OCI-LY1 (cell line): Measurements from ENCODE around the gene FLAD1.

Experiments used
- H2AFZ ChIP-seq: fragments of 200-600 bp; sonication (generic), shearing (Covaris generic); 2 replicates; pipeline ENCODE4 v1.6.0; 2014; ENCODE audit warnings: antibody characterized with exemption, mild to moderate bottlenecking, low read length
- H3F3A ChIP-seq: fragments of 200-600 bp; sonication (generic), shearing (Covaris generic); 2 replicates; pipeline ENCODE4 v1.6.0; 2014; ENCODE audit warnings: mild to moderate bottlenecking, antibody characterized with exemption, low read length, moderate library complexity; ENCODE audit not compliant: insufficient read depth
- H3K27ac ChIP-seq: fragments of 200-600 bp; sonication (generic); 2 replicates; pipeline ENCODE4 v1.5.1; 2014; ENCODE audit warnings: low read length, mixed run types, mild to moderate bottlenecking, low read depth; ENCODE audit not compliant: poor library complexity, severe bottlenecking
- H3K27me3 ChIP-seq: fragments of 200-600 bp; sonication (generic); 2 replicates; pipeline ENCODE4 v1.6.0; 2014; ENCODE audit warnings: antibody characterized with exemption, mild to moderate bottlenecking, low read length, moderate library complexity; ENCODE audit not compliant: insufficient read depth
- H3K36me3 ChIP-seq: fragments of 200-600 bp; sonication (generic); 2 replicates; pipeline ENCODE4 v1.6.1; 2014; ENCODE audit warnings: mild to moderate bottlenecking, antibody characterized with exemption, low read length, moderate library complexity, mixed read lengths; ENCODE audit not compliant: insufficient read depth
- H3K4me1 ChIP-seq: fragments of 200-600 bp; sonication (generic); 2 replicates; pipeline ENCODE4 v1.5.1; 2014; ENCODE audit warnings: mild to moderate bottlenecking, low read length, moderate library complexity; ENCODE audit not compliant: insufficient read depth, severe bottlenecking
- H3K4me2 ChIP-seq: fragments of 200-600 bp; sonication (generic), shearing (Covaris generic); 2 replicates; pipeline ENCODE4 v1.6.1; 2014; ENCODE audit warnings: low read length
- H3K4me3 ChIP-seq: fragments of 200-600 bp; sonication (generic); 2 replicates; pipeline ENCODE4 v1.5.1; 2014; ENCODE audit warnings: low read length, low read depth, mild to moderate bottlenecking, mixed read lengths; ENCODE audit not compliant: poor library complexity, severe bottlenecking
- H3K79me2 ChIP-seq: fragments of 200-600 bp; shearing (Covaris generic); 2 replicates; pipeline ENCODE4 v1.6.1; 2016; ENCODE audit warnings: mixed run types, low read length, mixed read lengths; ENCODE audit not compliant: insufficient read depth
- H3K9ac ChIP-seq: fragments of 200-600 bp; sonication (generic), shearing (Covaris generic); 2 replicates; pipeline ENCODE4 v1.6.1; 2014; ENCODE audit warnings: mild to moderate bottlenecking, low read length, mixed read lengths
- H3K9me2 ChIP-seq: fragments of 200-600 bp; sonication (generic), shearing (Covaris generic); 2 replicates; pipeline ENCODE4 v1.6.1; 2014; ENCODE audit warnings: low read depth, mild to moderate bottlenecking, low read length, mixed read lengths
- H3K9me3 ChIP-seq: fragments of 200-600 bp; shearing (Covaris generic); 2 replicates; pipeline ENCODE4 v1.6.1; 2014; ENCODE audit warnings: low read length, mixed read lengths
- H4K20me1 ChIP-seq: fragments of 200-600 bp; sonication (generic), shearing (Covaris generic); 2 replicates; pipeline ENCODE4 v1.6.0; 2016; ENCODE audit warnings: mild to moderate bottlenecking, low read length; ENCODE audit not compliant: insufficient read depth
- CTCF ChIP-seq: fragments of 200-600 bp; sonication (generic), shearing (Covaris generic); IDR thresholded peaks from 2 replicates; pipeline ENCODE4 v1.5.1; 2017; ENCODE audit warnings: mild to moderate bottlenecking, antibody characterized with exemption, low read length, moderate library complexity, mixed read lengths
- EZH2 ChIP-seq: fragments of 200-600 bp; sonication (generic), shearing (Covaris generic); IDR thresholded peaks from 2 replicates; pipeline ENCODE4 v1.8.0; 2017; ENCODE audit warnings: borderline replicate concordance, mixed run types, mild to moderate bottlenecking, antibody characterized with exemption, low read length, moderate library complexity, mixed read lengths

Gene FLAD1

GRCh38 chr1:154998201-154998780, 15.1 kb downstream of the FLAD1 start:
- Histone ChIP-seq H3K4me1 (peaks cover 26% of the 10 kb centered on the region), H3K27ac (no peak overlapping the region)

GRCh38 chr1:154998818-154999570, 15.8 kb downstream of the FLAD1 start:
- no peaks in the 10 kb centered on the region for H4K20me1 ChIP-seq
- peaks cover 32% of the 10 kb centered on the region for H3K4me1 ChIP-seq
- H3K36me3 ChIP-seq: no peaks in the 10 kb centered on the region
- H3K79me2 ChIP-seq: no peaks in the 10 kb centered on the region
- peak overlapping the region; percentile 91 for H3K27ac ChIP-seq
- H3K4me2 ChIP-seq: peak overlapping the region; percentile 87
- no peaks in the 10 kb centered on the region for H3K9me3 ChIP-seq
- TF ChIP-seq EZH2 (no peak), CTCF (peak; percentile 99)
- peak overlapping the region; percentile 58 for H3K4me3 ChIP-seq
- no peaks in the 10 kb centered on the region for H3F3A ChIP-seq
- H3K9ac ChIP-seq: peak overlapping the region; percentile 60; the same call in 1 of the 2 replicates
- no peaks in the 10 kb centered on the region for H3K27me3 ChIP-seq
- no peak overlapping the region for H2AFZ ChIP-seq
- no peaks in the 10 kb centered on the region for H3K9me2 ChIP-seq

More at GRCh38 chr1:154998201-154998780, 15.1 kb downstream of the FLAD1 start:
- Histone ChIP-seq H3K4me2 (no peak overlapping the region; the same call in 1 of the 2 replicates), H3K9me3 (no peaks in the 10 kb centered on the region), H3K9ac (no peak overlapping the region), H3K4me3 (no peak overlapping the region), H3K79me2 (no peaks in the 10 kb centered on the region), H3K9me2 (no peaks in the 10 kb centered on the region), H3K36me3 (no peaks in the 10 kb centered on the region), H3K27me3 (no peaks in the 10 kb centered on the region), H2AFZ (no peak overlapping the region), H3F3A (no peaks in the 10 kb centered on the region), H4K20me1 (no peaks in the 10 kb centered on the region)
- TF ChIP-seq CTCF: peak; percentile 63
- TF ChIP-seq EZH2: no peak

- no peak for TF ChIP-seq CTCF
- no peak for TF ChIP-seq EZH2
- H3K79me2 ChIP-seq: no peaks in the 10 kb centered on the region
- no peaks in the 10 kb centered on the region for H3K27me3 ChIP-seq
- peak overlapping the region; percentile 60 for H3K9ac ChIP-seq
- H2AFZ ChIP-seq: no peak overlapping the region
- H3F3A ChIP-seq: no peaks in the 10 kb centered on the region
- H3K4me1 ChIP-seq: peaks cover 32% of the 10 kb centered on the region
- H3K9me2 ChIP-seq: no peaks in the 10 kb centered on the region
- no peaks in the 10 kb centered on the region for H4K20me1 ChIP-seq
- H3K36me3 ChIP-seq: no peaks in the 10 kb centered on the region
- peak overlapping the region; percentile 87 for H3K4me2 ChIP-seq
- H3K9me3 ChIP-seq: no peaks in the 10 kb centered on the region
- H3K27ac ChIP-seq: peak overlapping the region; percentile 91
- H3K4me3 ChIP-seq: peak overlapping the region; percentile 58
These were observed 16.6 kb downstream of the FLAD1 start for GRCh38 chr1:154999571-155000410.
